Thymus (tissue), 11 donors: ENCODE data around the gene CTNNA3. TPM values are rescaled to one million over a fixed set of nuclear protein-coding genes. Genes with fewer than 3 reads are reported as not detected.

ENCODE experiments used
- DNase-seq, 9 donors: peaks; one replicate each; pipeline ENCODE4 v3.0.0-alpha.2; 2013; ENCODE audit warnings: low spot score in 9 of 9, low read depth in 6 of 9, missing footprints in 1 of 9
- H3K27ac ChIP-seq, 2 donors: one replicate each; pipeline ENCODE4 v1.5.1; 2013; ENCODE audit warnings: control low read depth in 1 of 2, low read depth in 1 of 2, low read length in 1 of 2, mild to moderate bottlenecking in 1 of 2, moderate library complexity in 1 of 2
- H3K27me3 ChIP-seq, 2 donors: one replicate each; pipeline ENCODE4 v1.5.1; 2013; ENCODE audit warnings: low read length in 1 of 2; ENCODE audit not compliant: control insufficient read depth in 2 of 2, insufficient read depth in 1 of 2
- H3K36me3 ChIP-seq, 2 donors: one replicate each; pipeline ENCODE4 v1.5.1; 2013; ENCODE audit warnings: low read length in 1 of 2, mild to moderate bottlenecking in 1 of 2, moderate library complexity in 1 of 2; ENCODE audit not compliant: control insufficient read depth in 2 of 2, insufficient read depth in 2 of 2
- H3K4me1 ChIP-seq, 2 donors: one replicate each; pipeline ENCODE4 v1.5.1; 2013; ENCODE audit warnings: low read length in 2 of 2; ENCODE audit not compliant: control insufficient read depth in 2 of 2, insufficient read depth in 2 of 2
- H3K4me3 ChIP-seq, 2 donors: one replicate each; pipeline ENCODE4 v1.5.1; 2013; ENCODE audit warnings: low read length in 2 of 2, control low read depth in 1 of 2, mild to moderate bottlenecking in 1 of 2
- H3K9me3 ChIP-seq, 2 donors: one replicate each; pipeline ENCODE4 v1.5.1; 2013; ENCODE audit warnings: low read length in 1 of 2, mild to moderate bottlenecking in 1 of 2; ENCODE audit not compliant: control insufficient read depth in 2 of 2, insufficient read depth in 1 of 2
- WGBS: extraction: QIAGEN DNeasy Blood & Tissue Kit; methylation state at CpG from one replicate; pipeline ENCODE4 v1.1.7; 2013; 5-methylcytosine and 5-hydroxymethylcytosine counted together
- polyA plus RNA-seq: library from polyadenylated mRNA; stranded (reverse); fragments of 200-250 nt; gene quantifications from one replicate; pipeline ENCODE4 v1.2.3, GENCODE V29; 2013
- total RNA-seq: library from RNA; stranded (reverse); fragments of 120-200 nt; gene quantifications from one replicate; pipeline ENCODE4 v1.2.4, GENCODE V29; 2013
- donor health status: healthy.

The CTNNA3 gene
- total and polyA plus RNA-seq, 2 donors = 0.27 to 0.28 TPM

DNA sequence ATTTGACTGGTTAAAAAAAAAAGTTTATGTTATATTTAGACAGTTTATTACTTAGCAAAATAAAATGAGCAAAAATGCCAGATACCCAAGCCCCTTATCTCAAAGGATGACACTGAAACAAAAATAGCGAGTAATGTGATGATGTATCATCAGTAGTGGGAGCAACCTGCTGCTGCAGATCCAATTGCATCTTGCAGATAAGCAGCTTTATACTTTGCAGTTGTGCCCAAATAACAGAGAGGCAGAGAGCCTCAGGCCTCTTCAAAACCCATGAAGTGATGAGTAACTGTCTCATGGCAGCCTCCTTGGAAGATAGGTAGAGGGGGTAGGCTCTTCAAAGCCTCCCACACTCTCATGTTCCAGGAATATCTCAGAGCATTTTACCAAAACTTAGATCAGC lies 1238.4 kb downstream of the CTNNA3 start:
- no peak overlapping the region for H3K27ac ChIP-seq
- no peaks in the 10 kb centered on the region for H3K36me3 ChIP-seq
- DNase-seq = no peak
- H3K4me3 ChIP-seq = no peak overlapping the region
- peaks cover 0 to 4% of the 10 kb centered on the region in 2 donors for H3K9me3 ChIP-seq
- H3K4me1 ChIP-seq = no peaks in the 10 kb centered on the region
- H3K27me3 ChIP-seq = no peaks in the 10 kb centered on the region
- WGBS = 96% methylated on average over 1 of the region's 1 CpG

DNA sequence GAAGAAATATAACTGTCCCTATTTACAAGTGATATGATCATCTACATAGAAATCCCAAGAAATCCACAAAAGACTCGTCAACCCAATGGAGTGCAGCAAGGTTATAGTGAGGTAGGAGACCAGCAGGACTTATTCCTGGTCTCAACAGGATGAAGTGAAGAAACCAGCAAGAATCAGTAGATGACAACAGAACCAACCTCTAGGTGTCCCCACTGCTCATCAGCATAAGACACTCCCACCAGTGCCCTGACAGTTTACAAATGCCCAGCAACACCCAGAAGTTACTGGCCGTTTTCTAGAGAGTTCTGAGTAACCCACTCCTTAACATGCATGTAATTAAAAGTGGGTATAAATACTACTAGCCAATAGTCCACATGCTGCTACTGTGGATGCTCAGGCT lies 1240.7 kb downstream of the CTNNA3 start:
- no peak for DNase-seq
- Histone ChIP-seq H3K27ac (no peak overlapping the region), H3K4me3 (no peak overlapping the region), H3K9me3 (peaks cover 0 to 6% of the 10 kb centered on the region in 2 donors), H3K36me3 (no peaks in the 10 kb centered on the region), H3K4me1 (no peaks in the 10 kb centered on the region), H3K27me3 (no peaks in the 10 kb centered on the region)
- WGBS = 82% methylated on average over 2 of the region's 2 CpGs

DNA sequence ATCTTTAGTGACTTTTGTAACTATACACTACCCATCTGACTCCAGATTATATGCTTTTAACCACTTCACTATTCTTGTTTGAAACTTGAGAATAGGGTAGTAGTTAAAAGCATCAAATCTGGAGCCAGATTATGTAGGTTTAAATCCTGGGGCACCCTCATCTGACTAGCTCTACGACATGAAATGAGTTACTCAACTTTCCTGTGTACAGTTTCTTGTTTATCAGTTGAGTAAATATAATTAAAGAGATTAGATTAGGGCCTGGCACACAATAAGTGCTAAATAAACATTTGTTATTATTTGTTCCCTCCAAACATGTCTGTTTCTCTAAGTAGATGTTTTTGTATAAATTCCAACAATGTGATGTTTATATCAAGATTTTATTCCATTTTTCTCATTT lies 1255.4 kb downstream of the CTNNA3 start:
- 69% methylated on average over 1 of the region's 1 CpG for WGBS
- Histone ChIP-seq H3K27me3 (no peaks in the 10 kb centered on the region), H3K27ac (no peak overlapping the region), H3K36me3 (no peaks in the 10 kb centered on the region), H3K4me1 (no peaks in the 10 kb centered on the region), H3K4me3 (no peak overlapping the region), H3K9me3 (peaks cover 1 to 5% of the 10 kb centered on the region in 2 donors)
- no peak for DNase-seq

DNA sequence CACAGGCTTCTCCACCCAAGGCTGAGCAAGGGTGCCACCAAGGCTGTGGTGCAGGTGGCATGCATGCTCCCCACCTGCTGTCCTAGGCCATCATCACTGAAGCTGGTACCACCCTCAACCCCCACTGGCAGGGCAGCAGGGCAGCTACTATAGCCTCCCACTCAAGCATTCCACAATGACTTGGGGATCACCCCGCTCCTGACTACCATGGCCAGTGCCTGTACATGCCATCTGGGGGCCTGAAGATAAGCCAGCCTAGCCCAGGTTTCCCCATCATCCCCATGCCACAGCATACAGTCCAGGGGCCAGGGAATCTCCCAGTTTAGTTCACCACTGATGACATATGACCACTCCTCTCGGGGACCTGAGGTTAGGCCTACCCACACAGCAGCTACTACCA lies 1281.1 kb downstream of the CTNNA3 start:
- H3K9me3 ChIP-seq = peaks cover 0 to 14% of the 10 kb centered on the region in 2 donors
- WGBS = 93% methylated on average over 2 of the region's 2 CpGs
- no peak overlapping the region for H3K27ac ChIP-seq
- no peaks in the 10 kb centered on the region for H3K4me1 ChIP-seq
- no peaks in the 10 kb centered on the region for H3K36me3 ChIP-seq
- no peaks in the 10 kb centered on the region for H3K27me3 ChIP-seq
- no peak overlapping the region for H3K4me3 ChIP-seq
- DNase-seq = no peak

DNA sequence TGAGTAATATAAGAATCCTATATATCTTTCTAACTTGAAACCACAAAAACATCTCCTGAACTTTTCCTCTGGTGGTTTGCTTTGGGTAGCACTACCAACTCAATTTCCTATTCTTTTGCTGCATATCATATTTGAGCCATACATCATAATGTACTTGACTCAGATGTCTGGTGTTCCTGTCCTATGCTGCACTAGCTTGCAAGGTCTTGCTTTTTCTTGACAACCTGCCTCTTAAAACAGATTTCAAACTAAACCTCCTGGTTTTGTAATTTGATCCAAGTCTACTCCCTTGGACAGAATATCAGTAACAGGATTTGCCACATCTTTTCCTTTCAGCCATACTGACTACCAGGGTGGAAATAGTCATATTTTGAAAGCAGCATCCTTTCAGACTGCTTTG lies 1290.4 kb downstream of the CTNNA3 start:
- H3K4me3 ChIP-seq = no peak overlapping the region
- no peaks in the 10 kb centered on the region for H3K4me1 ChIP-seq
- no peaks in the 10 kb centered on the region for H3K36me3 ChIP-seq
- no peaks in the 10 kb centered on the region for H3K9me3 ChIP-seq
- H3K27ac ChIP-seq = no peak overlapping the region
- H3K27me3 ChIP-seq = no peaks in the 10 kb centered on the region
- DNase-seq = no peak

DNA sequence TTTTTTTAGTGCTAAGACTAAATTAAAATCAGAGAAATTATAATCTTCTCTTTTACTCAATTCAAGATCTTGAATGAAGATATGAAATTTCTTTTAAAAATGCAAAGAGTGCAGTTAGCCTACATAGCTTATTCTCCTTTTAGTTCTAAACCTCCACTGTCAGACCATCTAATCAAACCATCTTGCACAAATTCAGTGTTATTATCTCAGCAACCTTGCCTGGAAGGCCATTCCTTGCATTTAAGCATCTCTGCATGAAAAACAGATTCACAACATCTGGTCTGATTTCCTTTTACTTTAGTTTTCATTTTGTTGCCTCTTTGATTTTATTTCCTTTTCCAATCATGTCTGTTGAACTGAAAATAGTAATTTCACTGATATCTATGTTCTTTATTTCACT lies 1297.3 kb downstream of the CTNNA3 start:
- no peaks in the 10 kb centered on the region for H3K9me3 ChIP-seq
- DNase-seq = no peak
- H3K4me1 ChIP-seq = no peaks in the 10 kb centered on the region
- no peaks in the 10 kb centered on the region for H3K36me3 ChIP-seq
- no peaks in the 10 kb centered on the region for H3K27me3 ChIP-seq
- H3K4me3 ChIP-seq = no peak overlapping the region
- H3K27ac ChIP-seq = no peak overlapping the region

DNA sequence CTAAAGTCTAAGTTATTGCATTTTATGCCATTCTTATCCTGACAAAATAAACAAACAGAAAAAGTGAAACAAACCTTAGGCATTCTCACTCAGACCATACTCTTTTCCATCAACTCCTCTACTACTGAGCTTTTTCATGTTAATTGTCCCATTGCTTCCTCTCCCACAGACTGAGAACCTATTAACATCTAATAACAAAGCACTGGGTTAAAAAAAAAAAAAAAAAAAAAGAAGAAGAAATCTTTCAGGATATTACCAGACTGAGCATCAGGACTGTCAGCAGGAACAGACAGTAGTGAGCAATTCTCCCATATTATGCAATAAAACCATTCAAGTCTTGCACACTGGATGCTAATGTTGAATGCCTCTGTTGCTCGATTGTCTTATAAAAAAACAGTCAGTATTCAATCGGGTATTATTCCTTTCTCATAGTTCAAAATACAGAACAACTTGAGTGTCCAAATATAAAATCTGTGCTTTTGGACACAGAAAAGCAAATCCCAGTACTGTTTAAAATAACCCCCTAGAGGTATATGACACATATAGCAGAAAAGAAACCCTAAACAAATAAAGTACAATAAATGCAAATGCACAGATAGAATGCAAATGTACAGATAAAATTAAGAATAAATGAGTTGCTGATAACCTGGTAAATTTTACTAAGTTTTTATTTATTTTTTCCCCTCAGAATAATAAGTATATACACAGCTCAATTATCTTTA lies 1301.5 kb downstream of the CTNNA3 start:
- Histone ChIP-seq H3K9me3 (no peaks in the 10 kb centered on the region), H3K4me3 (no peak overlapping the region)
- WGBS = 88% methylated on average over 2 of the region's 2 CpGs

DNA sequence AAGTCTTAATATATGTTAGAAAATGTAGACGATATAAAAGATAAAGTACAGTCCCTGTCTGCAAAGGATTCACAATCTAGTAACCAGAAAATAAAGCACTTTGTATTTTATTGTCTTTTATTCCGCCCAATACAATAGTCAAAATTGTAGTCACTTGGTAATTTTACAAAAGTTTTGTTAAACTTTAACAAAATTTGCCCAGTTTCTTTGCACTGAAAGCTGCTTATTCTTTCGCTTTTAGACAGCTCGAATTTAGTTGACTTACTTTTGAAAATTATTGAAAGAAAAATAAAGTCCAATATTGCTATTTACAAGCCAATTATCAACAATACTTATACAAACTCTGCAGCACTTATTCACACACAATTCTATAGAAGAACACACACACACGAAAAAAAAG lies 1305.1 kb downstream of the CTNNA3 start:
- Histone ChIP-seq H3K9me3 (no peaks in the 10 kb centered on the region), H3K27ac (no peak overlapping the region), H3K4me1 (no peaks in the 10 kb centered on the region), H3K27me3 (no peaks in the 10 kb centered on the region), H3K36me3 (no peaks in the 10 kb centered on the region), H3K4me3 (no peak overlapping the region)
- 91% methylated on average over 5 of the region's 5 CpGs for WGBS
- no peak for DNase-seq

More for the DNA sequence above, 1301.5 kb downstream of the CTNNA3 start:
- H3K27ac ChIP-seq = no peak overlapping the region
- H3K4me1 ChIP-seq = no peaks in the 10 kb centered on the region
- DNase-seq = no peak
- no peaks in the 10 kb centered on the region for H3K36me3 ChIP-seq
- no peaks in the 10 kb centered on the region for H3K27me3 ChIP-seq

DNA sequence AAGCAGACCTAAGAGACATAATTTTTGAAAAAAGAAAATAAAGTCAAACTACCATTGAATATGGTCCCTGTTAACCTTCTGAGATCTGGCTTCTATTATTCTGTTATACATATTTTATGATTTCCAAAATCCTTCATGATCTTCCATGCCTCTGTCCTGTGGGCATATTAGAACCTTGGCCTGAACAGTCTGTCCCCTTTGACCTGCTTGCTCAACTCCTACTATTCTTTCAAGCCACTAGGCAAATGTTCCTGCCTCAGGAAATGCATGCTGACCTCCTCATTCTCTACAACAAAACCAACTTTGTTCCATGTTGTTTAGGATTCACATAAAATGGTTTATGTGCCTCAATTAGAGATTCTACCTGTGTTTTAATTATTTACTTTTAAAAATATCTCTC lies 1315.0 kb downstream of the CTNNA3 start:
- Histone ChIP-seq H3K9me3 (no peaks in the 10 kb centered on the region), H3K36me3 (no peaks in the 10 kb centered on the region), H3K27me3 (no peaks in the 10 kb centered on the region), H3K4me3 (no peak overlapping the region), H3K4me1 (no peaks in the 10 kb centered on the region), H3K27ac (no peak overlapping the region)
- DNase-seq = no peak
